ENCODE measurements around the gene TTC28. TPM values are rescaled to one million over a fixed set of nuclear protein-coding genes. Genes with fewer than 3 reads are reported as not detected.

Gene TTC28
- total RNA-seq, 1 experiment from 2014 or later = 0.12 TPM

GRCh38 chr22:28450109-28450508 is 229.5 kb downstream of the TTC28 start:
- Histone ChIP-seq H3K9me2 (ENCODE audit: insufficient read depth) (no peaks in the 10 kb centered on the region), H3K9me3 (ENCODE audit: control insufficient read depth in 1 of 2, insufficient read depth in 1 of 2, low read depth in 1 of 2, low read length in 2 of 2) (no peaks in the 10 kb centered on the region), H3K27ac (ENCODE audit: low read depth, low read length) (no peak overlapping the region), H3K79me2 (ENCODE audit: insufficient read depth, low read length) (no peaks in the 10 kb centered on the region), H3K4me2 (ENCODE audit: low read length) (no peak overlapping the region), H3K36me3 (ENCODE audit: control insufficient read depth in 1 of 2, insufficient read depth in 2 of 2, low read length in 2 of 2) (no peaks in the 10 kb centered on the region), H3K4me1 (ENCODE audit: control insufficient read depth in 1 of 2, insufficient read depth in 2 of 2, low read length in 2 of 2) (no peaks in the 10 kb centered on the region), H3K9ac (ENCODE audit: low read length) (no peak overlapping the region), H3K27me3 (ENCODE audit: insufficient read depth, low read length) (peaks cover 72% of the 10 kb centered on the region), H4K20me1 (ENCODE audit: insufficient read depth) (no peaks in the 10 kb centered on the region), H3K4me3 (replicated peaks in 1 of 2; ENCODE audit: low read depth in 1 of 2, low read length in 2 of 2) (no peak overlapping the region), H2AFZ (ENCODE audit: low read depth, low read length, poor library complexity, severe bottlenecking) (no peak overlapping the region)
- intact Hi-C loops (cut with micrococcal nuclease) = no loop called here
- ATAC-seq (no peak), DNase-seq (ENCODE audit: low read depth, low spot score) (no peak)
- TF ChIP-seq EZH2phosphoT487 (IDR thresholded peaks at IDR 0.05; ENCODE audit: borderline replicate concordance) (no peak), SIN3A (IDR thresholded peaks at IDR 0.05; ENCODE audit: low read depth) (no peak), RAD21 (IDR thresholded peaks at IDR 0.05; ENCODE audit: low read depth) (no peak), SRF (IDR thresholded peaks at IDR 0.05; ENCODE audit: low read depth) (no peak), CTCF (IDR thresholded peaks at IDR 0.05 in 2 of 3, conservative IDR thresholded peaks at IDR 0.05 in 1 of 3; ENCODE audit: borderline replicate concordance in 1 of 3, insufficient read depth in 1 of 3, low read depth in 2 of 3, low read length in 2 of 3) (no peak), POLR2AphosphoS5 (IDR thresholded peaks at IDR 0.05; ENCODE audit: low read depth, low read length) (no peak), JUND (IDR thresholded peaks at IDR 0.05) (no peak), FOSL1 (IDR thresholded peaks at IDR 0.05; ENCODE audit: low read depth) (no peak), EZH2 (IDR thresholded peaks at IDR 0.05) (no peak), TCF7L2 (IDR thresholded peaks at IDR 0.05; ENCODE audit: borderline replicate concordance, extremely low read depth, insufficient read depth, insufficient read length) (no peak), CBX3 (IDR thresholded peaks at IDR 0.05; ENCODE audit: low read depth) (no peak), ELF1 (IDR thresholded peaks at IDR 0.05; ENCODE audit: borderline replicate concordance, low read depth) (no peak), CEBPB (IDR thresholded peaks at IDR 0.05; ENCODE audit: low read depth) (no peak)
- TF ChIP-seq, protein P1, sequence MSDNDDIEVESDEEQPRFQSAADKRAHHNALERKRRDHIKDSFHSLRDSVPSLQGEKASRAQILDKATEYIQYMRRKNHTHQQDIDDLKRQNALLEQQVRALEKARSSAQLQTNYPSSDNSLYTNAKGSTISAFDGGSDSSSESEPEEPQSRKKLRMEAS (IDR thresholded peaks at IDR 0.05) = no peak
- TF ChIP-seq, protein P2, sequence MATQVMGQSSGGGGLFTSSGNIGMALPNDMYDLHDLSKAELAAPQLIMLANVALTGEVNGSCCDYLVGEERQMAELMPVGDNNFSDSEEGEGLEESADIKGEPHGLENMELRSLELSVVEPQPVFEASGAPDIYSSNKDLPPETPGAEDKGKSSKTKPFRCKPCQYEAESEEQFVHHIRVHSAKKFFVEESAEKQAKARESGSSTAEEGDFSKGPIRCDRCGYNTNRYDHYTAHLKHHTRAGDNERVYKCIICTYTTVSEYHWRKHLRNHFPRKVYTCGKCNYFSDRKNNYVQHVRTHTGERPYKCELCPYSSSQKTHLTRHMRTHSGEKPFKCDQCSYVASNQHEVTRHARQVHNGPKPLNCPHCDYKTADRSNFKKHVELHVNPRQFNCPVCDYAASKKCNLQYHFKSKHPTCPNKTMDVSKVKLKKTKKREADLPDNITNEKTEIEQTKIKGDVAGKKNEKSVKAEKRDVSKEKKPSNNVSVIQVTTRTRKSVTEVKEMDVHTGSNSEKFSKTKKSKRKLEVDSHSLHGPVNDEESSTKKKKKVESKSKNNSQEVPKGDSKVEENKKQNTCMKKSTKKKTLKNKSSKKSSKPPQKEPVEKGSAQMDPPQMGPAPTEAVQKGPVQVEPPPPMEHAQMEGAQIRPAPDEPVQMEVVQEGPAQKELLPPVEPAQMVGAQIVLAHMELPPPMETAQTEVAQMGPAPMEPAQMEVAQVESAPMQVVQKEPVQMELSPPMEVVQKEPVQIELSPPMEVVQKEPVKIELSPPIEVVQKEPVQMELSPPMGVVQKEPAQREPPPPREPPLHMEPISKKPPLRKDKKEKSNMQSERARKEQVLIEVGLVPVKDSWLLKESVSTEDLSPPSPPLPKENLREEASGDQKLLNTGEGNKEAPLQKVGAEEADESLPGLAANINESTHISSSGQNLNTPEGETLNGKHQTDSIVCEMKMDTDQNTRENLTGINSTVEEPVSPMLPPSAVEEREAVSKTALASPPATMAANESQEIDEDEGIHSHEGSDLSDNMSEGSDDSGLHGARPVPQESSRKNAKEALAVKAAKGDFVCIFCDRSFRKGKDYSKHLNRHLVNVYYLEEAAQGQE (IDR thresholded peaks at IDR 0.05; ENCODE audit: low read depth) = no peak
- POLR2A ChIA-PET = no interaction called here
- CTCF ChIA-PET = no interaction called here
- RAD21 ChIA-PET (ENCODE audit: low non-redundant PET in 1 of 2, low total read pairs in 2 of 2, uncharacterized antibody in 2 of 2, unreplicated experiment in 2 of 2) = no interaction called here
- no TSS peak for BruUV-seq (replicated peaks)
